Stimulated activated CD4-positive, alpha-beta T cell treated with anti-CD3 and anti-CD28 coated beads, TNF-alpha, amount 100 ng/mL, for 48 hours (primary cell): Measurements from ENCODE around the gene MYO7A.
A peak's percentile ranks its signal among the peaks of the same experiment; 100 is the strongest.

Experiments
- DNase-seq, 3 donors: peaks; one replicate each; pipeline ENCODE4 v3.0.0-alpha.2; 2020; ENCODE audit warnings: low read depth in 3 of 3

The MYO7A gene

DNA sequence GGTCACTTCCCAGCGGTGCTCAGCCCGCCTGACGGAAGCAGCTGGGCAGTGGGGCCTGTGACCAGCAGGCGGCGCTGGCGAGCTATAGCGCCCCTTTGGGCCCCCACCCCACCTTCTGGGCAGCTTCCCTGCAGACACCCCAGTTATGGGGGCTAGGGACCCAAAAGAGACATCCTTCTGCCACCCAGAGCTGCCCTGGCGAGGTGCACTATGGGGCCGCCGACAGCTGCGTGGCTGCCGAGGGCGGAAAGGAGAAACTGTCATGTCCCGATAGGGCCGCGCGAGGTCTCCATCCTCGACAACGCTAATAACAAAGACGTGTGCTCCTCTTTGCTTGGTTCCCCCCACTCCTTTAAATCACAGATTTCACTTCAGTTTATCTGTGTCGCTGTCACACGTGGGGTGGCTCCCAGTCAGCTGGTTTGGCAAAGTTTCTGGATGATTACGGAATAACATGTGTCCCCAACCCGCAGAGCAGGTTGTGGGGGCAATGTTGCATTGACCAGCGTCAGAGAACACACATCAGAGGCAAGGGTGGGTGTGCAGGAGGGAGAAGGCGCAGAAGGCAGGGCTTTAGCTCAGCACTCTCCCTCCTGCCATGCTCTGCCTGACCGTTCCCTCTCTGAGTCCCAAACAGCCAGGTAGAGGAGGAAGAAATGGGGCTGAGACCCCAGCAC, 673 bp upstream of the MYO7A start:
- DNase-seq, result peak; percentile 13 to 47 (median 36)

DNA sequence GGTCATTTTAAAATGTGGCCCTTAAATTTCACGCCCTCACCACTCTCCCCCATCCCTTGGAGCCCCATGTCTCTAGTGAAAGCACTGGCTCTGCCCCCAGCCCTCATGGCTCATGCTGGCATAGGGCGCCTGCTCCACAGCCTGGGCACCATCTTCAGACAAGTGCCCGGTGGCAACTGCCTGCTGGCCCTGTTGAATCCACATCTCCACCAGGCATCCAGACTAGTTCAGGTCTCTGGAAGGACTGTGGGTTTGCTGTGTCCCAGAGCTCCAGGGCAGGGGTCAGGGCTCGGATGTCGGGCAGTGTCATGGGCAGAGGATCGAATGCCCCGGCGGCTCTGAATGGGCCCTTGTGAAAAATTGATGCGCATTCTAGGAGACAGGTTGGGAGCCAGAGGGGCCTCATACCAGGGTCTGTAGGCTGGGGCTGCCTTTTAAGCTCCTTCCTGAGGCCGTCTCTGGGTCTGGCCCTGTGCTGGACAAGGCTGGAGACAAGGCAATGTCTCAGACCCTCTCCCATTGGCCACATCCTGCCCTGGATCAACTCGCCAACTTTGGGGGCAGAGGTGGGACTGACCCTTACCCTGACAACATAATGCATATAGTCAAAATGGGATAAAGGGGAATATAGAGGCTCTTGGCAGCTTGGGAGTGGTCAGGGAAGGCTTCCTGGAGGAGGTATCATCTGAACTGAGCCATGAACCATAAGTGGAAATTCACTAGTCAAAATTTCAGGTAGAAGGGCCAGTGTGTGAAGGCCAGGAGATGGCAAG, 1.2 kb downstream of the MYO7A start:
- DNase-seq, result no peak

DNA sequence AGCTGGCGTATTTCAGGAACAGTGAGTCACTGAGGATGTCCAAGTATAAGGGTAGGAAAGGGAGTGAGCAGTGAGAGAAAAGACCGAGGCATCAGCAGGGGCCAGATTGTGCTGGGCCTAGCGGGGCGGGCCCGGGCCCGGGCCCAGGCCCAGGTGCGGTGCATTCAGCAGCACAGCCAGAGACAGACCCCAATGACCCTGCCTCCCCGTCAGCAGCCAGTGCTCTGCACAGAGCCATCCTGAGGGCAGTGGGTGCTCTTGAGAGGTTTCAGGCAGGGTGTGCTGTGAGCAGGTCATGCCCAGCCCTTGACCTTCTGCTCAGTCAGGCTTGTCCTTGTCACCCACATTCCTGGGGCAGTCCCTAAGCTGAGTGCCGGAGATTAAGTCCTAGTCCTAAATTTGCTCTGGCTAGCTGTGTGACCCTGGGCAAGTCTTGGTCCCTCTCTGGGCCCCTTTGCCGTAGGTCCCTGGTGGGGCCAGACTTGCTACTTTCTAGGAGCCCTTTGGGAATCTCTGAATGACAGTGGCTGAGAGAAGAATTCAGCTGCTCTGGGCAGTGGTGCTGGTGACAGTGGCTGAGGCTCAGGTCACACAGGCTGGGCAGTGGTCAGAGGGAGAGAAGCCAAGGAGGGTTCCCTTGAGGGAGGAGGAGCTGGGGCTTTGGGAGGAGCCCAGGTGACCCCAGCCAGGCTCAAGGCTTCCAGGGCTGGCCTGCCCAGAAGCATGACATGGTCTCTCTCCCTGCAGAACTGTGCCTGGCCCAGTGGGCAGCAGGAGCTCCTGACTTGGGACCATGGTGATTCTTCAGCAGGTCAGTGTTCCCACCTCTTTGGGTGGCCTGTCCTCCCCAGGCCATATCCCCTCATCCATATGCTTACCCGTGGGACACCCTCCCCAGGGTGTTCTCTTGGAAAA, 2.1 kb downstream of the MYO7A start:
- DNase-seq, result no peak

DNA sequence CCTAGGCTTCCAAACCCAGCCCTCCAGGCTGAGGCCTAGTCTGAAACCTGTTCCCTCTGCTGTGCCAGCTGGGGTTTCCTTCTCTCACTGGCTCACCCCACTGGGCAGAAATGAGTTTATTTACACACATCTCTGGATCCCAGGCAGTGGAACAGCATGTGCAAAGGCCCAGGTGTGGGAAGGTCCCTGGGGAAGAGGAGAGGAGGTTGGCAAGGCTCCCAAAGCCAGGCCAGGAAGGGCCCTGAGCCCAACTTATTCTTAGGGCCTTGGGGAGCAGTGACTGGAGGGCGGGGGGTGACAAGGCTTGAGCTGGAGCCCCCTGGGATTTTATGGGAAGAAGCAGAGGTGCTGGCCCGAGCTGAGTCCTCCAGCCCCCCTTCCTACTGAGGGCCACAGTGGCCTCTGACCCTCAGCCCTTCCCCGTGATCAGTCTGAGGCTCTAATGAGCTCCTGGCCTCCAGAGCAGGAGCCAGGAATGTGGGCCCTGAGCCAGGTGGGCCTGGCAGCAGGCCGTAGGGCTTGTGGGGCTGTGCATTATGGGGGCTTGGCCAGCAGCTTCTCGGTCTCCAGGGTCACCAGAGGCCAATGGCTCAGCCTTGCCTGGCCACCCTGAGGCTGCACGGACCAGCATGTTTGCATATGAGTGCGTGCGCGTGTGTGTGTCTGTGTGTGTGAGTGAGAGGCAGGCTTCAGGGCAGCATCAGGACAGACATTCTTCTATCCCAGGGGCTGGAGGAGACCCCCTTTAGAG, 2.9 kb downstream of the MYO7A start:
- no peak for DNase-seq

DNA sequence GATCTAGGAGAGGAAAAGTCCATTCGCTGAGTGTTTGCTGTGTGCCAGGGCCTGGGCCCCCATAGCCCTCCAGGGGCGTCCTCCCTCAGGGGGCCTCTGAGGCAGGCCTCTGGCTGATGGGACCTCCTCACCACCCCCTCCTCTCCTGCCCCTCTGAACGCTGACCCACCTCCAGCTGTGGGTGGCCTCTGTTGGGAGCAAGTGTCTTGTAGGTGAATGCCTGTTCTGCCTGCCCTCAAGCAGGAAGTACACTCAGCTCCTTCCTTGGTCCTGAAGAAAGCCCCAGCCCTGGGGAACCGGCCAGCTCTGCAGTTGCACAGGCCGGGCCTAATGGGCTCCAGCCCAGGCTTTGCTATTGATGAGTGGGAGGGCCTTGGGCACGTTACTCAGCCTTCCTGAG, 3.5 kb downstream of the MYO7A start:
- no peak for DNase-seq

DNA sequence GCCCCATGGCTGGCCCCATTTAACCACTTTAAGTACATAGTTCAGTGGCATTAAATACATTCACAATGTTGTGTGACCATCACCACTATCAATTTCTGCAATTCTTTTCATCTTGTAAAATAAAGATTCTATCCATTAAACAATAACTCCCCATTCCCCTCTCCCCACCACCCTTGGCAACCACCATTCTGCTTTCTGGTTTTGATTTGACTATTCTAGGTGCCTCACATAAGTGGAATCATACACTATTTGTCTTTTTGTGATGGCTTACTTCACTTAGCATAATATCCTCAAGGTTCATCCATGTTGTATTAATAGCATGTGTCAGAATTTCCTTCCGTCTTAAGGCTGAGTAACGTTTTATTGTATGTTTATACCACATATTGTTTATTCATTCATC, 7.0 kb downstream of the MYO7A start:
- no peak for DNase-seq

DNA sequence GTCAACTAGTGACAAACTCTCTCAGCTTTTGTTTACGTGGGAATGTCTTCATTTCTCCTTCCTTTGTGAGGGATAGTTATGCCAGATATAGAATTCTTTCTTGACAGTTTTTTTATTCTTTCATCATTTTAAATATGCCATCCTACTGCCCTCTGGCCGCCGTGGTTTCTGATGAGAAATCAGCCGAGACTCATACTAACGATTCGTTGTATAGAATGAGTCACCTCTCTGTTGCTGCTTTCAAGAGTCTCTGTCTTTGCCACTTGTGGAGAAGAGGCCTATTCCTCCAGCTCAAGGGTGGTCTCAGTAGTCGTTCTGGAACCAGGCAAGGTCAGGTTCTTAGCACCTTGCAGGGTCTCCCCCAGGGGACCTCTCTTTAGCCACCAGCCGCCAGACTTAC, 8.0 kb downstream of the MYO7A start:
- DNase-seq, result no peak

DNA sequence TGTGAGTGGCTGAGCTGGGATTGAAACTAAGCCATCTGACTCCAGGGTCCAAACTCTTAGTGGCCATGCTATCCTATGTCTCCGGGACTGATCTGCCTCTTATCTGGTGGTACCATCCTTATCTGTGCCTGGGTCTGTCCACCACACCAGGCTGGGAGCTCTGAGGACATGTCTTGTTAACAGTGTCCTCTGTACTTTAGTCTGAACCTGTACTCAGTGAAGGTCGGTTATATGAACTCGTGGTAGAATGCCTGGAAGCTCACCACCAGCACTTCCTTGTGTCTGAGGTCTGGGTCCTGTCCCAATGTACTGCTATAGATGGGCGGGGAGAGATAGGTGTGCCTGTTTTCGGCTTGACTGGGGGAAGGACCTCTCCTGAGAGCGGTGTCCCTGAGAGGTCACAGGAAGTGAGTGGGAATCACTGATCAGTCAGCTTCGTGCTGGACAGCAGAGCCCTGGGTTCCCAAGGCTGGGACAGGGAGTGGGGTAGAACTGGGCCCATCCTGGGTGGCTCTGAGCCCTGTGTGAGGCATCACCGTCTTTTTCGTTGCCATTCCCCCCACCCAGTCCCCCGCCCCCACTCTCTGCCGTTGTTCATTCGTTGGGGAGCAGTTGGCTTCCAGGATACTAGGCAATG, 8.9 kb downstream of the MYO7A start:
- DNase-seq, result no peak

DNA sequence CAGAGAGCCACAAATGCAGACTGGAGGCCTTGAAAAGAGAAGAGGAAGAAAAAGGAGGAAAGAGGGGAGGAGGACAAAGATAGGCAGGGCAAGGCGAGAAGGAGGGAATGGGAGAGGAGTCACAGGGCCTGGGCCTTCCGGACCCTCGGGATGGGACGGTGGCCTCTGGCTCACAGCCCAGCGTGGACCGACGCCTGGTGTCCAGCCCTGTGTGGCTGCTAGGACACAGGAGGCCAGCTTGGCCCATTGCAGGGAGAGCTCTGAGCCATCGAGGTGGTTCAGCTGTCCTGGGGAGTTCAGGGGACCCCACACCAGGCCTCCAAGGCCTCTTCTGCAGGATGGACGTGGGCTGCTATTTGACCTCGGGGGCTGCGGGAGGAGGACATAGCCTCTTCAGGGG, 9.4 kb downstream of the MYO7A start:
- no peak for DNase-seq

DNA sequence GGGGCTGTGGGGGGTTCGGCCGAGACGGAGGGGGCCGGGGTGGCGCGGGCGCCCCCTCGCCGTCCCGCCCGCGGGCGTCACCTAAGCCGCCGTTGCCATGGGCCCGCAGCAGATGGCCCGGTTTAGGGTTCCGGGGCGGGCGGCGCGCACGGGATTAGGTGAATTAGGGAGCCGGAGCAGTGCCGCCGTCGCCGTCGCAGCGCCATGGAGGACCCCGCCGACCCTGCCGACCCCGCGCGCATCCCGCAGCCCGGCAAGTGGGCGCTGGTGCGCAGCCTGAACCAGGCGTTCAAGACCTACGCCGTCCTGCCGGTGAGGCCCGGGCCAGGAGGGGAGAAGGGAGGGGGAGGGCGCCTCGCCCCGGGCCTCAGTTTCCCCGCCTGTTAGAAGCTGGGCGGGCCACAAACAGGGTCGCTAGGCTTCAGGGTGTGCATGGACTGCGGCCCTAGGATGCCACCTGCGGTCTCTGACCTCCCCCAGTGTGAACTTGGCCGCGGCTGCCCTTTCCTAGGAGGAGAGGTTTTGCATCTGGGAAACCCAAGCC, 10.1 kb downstream of the MYO7A start:
- DNase-seq, result no peak

DNA sequence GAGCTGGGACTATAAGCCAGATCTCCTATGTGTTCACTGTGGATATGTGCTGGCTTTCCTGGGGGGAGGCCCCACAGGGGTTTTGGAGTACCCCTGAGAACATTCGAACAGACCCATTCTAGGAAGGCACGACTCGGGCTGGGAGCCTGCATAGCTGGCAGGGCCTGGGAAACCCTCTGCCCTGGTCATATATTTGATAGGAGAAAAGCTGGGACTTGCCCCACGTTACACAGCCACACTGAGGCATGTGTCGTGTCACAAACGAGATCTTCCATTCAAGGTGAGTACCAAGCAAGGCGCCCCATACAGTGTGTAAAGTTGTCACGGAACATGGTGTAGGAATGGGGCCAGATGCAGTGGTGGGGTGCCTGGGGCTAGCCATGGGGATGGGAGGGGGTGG, 11.2 kb downstream of the MYO7A start:
- no peak for DNase-seq

DNA sequence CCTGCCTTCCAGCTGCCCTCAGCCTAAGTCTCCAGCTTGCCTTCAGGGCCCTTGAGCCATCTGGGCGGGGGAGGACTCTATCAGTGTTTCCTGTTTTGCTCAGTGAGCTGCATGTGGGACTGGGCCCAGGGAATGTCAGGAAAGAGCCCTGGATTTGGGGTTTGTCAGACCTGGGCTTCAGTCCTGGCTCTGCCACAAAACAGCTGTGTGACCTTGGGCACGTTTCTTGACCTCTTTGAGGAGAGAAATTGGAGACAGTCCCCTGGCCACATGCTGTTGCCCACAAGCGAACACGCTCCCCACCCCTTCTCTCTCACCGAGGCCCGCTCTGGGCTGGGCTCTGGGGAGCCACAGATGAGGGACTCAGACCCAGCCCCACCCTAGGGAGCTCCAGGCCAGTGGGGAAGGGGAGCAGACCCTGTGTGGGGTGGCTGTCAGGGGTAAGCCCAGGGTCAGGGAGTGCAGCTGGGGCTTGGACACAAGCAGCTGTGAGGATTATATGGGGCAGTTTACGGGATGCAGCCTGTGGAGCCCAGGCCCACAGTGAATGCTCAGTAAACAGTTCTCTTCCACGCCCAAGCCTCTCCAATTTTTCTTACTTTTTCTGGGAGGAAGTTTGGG, 12.3 kb downstream of the MYO7A start:
- DNase-seq, result no peak

DNA sequence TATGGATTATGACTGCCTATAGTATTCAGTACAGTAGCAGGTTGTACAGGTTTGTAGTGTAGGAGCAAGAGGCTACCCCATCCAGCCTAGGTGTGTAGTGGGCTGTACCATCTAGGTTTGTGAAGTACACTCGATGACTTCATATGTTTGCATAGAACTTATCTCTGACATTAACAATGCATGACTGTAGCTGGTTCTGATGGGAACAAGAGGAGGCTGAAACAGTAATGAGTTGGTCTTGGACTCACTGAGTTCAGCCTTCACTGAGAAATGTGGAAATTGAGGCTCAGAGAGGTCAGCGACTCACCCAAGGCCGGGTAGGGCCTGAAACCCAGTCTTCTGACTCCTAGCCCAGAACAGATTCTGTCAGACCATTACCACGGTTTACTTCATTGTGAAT, 13.0 kb downstream of the MYO7A start:
- no peak for DNase-seq

DNA sequence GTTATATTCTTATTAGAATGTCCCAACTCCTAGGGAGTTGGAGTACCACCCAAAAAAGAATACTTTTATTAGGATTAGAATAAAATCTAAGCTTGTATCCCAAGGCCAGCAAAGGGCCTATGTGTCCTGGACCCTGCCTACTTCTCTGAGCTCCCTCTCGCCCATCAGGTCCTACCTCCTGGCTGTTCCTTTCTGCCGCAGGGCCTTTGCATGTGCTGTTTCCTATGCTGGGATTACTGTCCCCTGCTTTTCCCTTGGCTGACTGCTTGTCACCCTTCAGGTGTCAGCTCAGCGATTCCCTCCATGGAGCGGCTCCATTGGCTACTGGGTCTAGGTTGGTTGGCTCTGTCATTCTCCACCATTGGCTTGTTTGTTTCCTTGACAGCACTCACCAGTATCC, 13.4 kb downstream of the MYO7A start:
- DNase-seq, result no peak

DNA sequence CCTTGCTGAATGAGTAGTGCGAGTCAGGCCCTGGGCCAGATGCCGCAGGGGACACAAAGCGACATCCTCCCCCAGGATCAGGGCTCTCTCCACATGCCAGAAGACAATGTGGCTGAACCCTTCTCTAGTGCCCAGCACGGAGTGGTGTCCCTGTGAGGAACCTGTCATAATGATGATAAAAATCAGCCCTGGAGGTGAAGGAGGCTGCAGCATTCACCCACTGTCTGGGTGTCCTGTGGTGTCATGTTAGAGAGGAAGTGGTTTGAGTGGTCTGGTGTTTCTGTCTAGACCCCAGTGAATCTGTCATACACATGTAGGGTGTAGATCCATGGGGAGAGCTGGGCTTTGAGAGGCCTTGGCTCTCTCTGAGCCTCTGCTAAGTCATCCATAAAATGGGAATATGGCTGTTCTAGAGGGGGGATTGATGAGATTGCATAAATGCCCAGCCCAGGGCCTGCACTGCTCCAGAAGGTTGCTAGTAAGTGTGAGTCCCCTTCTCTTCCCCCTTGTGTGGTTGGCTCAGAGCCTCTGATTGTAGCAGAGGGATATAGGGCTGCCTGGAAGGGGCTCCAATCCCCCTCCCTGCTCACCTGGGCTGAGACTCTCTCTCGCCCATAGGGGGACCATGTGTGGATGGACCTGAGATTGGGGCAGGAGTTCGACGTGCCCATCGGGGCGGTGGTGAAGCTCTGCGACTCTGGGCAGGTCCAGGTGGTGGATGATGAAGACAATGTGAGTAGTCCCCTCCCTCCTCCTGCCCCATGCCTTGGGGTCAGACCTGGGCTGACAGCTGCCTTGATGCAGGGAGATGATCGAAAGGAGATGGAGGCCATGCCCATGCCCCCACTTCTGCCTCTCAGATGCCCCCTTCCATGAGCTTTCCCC, 14.3 kb downstream of the MYO7A start:
- no peak for DNase-seq

DNA sequence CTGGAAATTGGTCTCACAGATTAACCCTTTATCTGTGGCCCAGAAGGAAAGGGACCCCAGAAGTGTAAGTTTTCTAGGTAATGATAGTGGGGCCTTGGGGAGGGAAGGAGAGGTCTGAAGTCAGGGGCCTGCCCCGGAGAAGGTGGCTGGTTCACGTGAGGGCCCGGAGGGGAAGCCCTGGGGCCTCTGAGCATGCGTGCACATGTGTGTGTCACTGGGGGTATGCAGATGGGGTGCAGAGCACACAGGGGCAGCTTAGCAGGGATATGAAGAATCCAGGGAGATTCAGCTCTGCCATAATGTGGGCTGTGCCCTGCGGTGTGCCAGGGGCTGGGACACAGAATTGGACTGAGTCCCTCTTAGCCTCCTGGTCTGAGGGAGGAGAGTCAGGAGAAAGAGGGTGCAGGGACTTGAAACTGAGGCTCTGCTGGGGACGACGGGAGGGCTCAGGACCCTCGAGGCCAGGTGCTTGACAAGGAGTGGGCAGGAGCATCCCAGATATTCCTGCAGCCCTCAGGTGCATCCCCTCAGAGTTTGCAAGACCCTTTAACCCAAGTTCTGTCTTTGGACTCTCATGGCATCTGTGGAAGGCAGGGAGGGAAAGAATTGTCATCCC, 15.5 kb downstream of the MYO7A start:
- DNase-seq, result no peak

DNA sequence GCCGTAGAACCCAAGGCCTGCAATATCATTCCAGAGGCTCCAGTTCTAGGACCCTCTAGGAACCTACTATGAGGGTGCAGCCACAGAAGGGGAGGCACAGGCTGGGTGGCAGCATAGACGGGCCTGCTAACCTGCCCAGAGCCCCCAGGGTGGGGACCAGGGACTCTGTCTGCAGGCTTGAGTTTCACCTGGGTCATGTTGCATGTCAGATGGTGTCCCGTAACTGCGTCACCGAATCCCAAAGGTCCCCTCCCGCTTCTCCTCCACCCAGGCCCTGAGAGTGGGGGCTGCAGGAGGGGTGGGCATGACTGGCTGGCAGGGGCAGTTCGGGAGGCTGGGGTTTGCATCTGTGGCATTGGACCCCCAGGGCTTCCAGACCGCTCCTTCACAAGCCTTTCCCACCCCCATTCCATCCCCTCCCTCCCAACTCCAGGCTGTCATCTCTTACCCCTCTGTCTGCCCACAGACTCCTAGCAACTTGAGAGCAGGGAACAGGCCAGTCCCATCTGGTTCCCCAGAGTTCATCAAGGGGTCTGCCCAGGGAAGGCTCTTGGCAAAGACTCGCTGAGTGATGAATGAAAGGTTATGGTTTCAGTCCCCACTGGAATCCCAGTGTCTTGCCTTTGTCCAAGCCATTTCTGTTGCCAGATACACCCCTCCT, 16.3 kb downstream of the MYO7A start:
- no peak for DNase-seq

DNA sequence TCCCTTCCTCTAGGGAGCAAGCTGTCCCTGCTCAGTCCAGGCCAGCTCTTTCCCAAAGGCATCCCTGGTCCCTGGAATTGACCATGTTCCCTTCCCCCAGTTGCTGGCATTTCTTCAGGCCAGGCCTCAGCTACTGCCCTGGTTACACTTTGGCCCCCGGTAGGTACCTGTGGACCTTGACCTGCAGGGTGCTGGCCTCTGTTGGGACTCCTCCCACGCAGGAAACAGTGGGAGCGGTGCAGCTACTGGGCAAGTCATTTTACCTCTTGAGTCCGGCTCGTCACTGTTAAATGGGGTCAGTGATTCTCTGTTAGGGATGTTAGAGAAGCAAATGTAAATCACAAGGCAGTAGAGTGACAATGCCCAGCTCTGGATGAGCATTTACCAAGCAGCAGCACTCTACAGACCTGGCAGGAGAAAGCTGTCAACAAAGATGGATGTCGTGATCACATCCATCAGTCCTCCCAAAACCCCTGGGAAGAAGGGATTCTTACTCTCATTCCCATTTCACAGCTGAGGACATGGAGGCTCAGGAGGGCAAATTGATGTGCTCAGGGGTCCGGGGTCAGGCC, 16.9 kb downstream of the MYO7A start:
- no peak for DNase-seq
